DLD1 (cell line): Measurements from ENCODE around the gene CENPS.
"Not testable (repeated sequence)": the region's sequence is repeated elsewhere in the genome, so short reads cannot be mapped to it uniquely, and the experiment has no call there.

Experiments
- in situ Hi-C: cut with HindIII; loops from 2 replicates; pipeline ENCODE4 v1.10.0; 2017; ENCODE audit warnings: low sequenced_read_pairs

CENPS gene

DNA sequence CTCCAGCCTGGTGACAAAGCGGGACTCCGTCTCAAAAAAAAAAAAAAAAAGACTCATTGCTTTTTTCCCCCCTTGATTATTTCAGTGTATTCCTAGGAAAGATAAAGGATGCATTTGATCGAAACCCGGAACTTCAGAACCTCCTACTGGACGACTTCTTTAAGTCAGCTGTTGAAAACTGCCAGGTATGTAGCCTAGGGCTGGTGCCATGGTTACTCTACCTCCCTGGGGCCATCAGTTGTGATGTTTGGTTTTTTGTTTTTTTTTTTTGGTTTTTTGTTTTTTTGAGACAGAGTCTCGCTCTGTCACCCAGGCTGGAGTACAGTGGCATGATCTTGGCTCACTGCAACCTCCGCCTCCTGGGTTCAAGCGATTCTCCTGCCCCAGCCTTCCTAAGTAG, 11.5 kb upstream of the CENPS start:
- in situ Hi-C loops = not testable (repeated sequence)

DNA sequence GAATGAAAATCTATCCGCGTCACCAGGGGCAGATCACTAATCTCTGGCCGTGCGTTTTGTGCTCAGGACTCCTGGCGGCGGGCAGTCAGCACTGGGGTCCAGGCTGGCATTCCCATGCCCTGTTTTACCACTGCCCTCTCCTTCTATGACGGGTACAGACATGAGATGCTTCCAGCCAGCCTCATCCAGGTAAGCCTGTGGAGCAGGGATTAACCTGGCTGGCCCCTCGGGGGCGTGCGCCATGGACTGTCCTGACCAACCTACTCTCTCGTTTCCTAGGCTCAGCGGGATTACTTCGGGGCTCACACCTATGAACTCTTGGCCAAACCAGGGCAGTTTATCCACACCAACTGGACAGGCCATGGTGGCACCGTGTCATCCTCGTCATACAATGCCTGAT, 10.9 kb upstream of the CENPS start:
- in situ Hi-C loops = no loop called here

DNA sequence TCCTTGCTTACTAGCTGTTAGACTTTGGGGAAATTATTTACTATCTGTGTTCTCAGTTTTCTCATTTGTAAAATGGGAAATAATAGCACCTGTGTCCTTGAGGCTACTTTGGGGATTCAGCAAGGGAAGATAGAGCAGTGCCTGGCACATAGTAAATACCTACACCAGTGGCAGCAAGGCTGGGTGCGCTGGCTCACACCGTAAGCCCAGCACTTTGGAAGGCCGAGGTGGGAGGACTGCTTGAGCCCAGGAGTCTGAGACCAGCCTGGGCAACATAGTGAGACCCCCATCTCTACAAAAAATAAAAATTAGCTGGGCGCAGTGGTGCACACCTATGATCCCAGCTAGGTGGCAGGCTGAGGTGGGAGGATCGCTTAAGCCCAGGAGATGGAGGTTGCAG, 8.6 kb upstream of the CENPS start:
- in situ Hi-C loops = no loop called here

DNA sequence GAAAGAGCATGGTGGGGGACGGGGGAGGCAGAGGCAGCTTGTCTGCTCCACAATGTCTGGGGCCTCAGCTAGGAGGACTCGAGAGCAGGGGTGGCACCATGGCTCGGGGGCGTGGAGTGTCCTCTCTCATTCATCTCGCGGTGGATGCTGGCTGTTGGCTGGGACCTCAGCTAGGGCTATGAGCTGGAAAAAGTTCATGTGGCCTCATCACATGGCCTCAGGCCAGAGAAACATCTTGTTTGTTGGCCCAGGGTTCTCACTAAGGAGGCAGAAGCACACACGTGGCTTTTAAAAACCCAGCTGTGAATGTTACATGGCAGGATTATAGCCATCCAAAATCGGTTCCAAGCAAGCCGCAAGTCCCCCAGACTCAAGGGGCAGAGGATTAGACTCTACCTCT, 6.2 kb upstream of the CENPS start:
- in situ Hi-C loops = no loop called here

DNA sequence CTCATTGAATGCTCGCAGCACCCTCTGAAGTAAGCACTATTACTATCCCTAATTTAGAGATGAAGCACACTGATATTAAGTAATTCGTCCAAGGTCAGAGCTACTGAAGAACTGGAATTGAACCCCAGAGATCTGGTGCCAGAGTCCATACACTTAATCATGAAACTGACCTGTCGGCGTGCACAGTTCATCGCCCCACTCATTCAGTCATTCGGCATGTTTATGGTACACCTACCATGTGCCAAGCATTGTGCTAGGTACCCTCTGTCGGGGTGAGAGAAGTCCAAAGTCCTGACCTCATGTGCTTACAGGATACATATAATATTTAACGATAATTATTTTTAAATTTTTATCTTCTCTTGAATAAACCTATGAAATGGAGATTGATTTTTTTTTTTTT, 5.6 kb upstream of the CENPS start:
- in situ Hi-C loops = no loop called here

DNA sequence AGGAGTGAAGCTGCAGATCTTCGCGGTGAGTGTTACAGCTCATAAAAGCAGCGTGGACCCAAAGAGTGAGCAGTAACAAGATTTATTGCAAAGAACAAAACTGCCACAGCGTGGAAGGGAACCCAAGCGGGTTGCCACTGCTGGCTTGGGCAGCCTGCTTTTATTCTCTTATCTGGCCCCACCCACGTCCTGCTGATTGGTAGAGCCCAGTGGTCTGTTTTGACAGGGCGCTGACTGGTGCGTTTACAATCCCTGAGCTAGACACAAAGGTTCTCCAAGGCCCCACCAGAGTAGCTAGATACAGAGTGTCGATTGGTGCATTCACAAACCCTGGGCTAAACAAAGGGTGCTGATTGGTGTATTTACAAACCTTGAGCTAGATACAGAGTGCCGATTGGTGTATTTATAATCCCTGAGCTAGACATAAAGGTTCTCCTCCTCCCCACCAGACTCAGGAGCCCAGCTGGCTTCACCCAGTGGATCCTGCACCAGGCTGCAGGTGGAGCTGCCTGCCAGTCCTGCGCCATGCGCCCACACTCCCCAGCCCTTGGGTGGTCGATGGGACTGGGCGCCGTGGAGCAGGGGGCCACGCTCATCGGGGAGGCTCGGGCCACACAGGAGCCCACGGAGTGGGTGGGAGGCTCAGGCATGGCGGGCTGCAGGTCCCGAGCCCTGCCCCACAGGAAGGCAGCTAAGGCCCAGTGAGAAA, 4.3 kb upstream of the CENPS start:
- in situ Hi-C loops = not testable (repeated sequence)

DNA sequence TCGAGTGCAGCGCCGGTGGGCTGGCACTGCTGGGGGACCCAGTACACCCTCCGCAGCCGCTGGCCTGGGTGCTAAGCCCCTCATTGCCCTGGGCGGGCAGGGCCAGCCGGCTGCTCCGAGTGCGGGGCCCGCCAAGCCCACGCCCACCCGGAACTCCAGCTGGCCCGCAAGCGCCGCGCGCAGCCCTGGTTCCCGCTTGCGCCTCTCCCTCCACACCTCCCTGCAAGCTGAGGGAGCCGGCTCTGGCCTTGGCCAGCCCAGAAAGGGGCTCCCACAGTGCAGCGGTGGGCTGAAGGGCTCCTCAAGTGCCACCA, 3.7 kb upstream of the CENPS start:
- in situ Hi-C loops = not testable (repeated sequence)

DNA sequence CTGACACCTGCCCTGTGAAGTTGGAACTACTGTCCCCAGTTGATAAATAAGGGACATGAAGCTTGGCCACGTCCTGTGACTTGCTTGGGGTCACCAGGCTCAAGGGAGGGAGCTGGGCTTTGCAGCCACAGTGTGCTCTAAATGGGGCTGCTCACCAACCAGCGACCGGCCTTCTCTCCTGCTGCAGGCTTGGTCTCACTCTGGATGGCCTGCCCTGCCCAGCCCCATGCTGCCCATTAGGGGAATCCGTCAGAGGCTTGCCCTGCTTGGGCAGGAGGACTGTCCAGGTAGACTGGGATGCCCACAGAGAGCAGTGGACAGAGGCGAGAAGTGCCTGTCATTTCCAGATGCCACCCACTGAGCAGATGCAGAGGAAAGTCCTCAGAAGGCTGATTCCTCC, 1.2 kb upstream of the CENPS start:
- in situ Hi-C loops = no loop called here

DNA sequence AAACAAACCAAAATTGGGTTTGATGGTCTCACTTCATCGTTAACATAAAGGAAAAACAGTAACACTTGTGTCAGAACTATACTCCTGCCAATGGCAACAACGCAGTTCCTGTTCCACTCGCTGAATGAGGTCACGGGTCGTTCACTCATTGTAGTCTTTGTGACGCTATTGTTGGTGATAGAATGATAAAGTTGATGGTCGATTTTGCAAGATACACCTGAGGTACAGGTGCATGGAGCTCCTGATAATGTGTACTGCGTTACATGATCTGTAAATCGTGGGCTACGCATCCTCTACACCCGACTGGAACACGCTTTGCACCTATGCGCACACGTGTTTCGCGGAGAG, 391 bp upstream of the CENPS start:
- in situ Hi-C loops = no loop called here

DNA sequence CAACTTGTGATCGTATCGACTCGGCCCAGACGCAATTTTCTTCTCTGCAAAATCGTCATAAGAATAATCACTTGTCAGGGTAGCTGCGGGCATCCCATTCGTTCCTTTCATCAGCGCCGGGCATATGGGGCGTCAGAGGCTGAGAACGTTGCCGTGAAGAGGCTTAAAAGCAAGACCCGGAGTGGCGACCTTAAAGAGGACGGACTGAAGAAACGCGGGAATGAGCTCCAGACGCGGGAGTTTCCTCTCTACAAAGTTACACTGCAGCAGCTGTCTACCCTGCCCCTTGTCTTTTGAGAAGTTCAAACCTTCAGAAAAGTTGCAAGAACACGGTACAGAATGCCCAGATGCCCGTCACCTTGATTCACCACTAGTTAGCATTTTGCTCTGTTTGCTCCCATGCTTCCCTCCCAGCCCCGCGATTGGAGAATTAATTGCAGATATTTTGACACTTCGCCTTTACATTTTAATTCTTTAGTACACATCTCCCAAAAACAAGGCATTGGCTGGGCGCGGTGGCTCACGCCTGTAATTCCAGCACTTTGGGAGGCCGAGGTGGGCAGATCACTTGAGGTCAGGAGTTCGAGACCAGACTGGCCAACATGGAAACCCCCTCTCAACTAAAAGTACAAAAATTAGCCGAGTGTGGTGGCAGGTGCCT, 967 bp downstream of the CENPS start:
- in situ Hi-C loops = no loop called here

DNA sequence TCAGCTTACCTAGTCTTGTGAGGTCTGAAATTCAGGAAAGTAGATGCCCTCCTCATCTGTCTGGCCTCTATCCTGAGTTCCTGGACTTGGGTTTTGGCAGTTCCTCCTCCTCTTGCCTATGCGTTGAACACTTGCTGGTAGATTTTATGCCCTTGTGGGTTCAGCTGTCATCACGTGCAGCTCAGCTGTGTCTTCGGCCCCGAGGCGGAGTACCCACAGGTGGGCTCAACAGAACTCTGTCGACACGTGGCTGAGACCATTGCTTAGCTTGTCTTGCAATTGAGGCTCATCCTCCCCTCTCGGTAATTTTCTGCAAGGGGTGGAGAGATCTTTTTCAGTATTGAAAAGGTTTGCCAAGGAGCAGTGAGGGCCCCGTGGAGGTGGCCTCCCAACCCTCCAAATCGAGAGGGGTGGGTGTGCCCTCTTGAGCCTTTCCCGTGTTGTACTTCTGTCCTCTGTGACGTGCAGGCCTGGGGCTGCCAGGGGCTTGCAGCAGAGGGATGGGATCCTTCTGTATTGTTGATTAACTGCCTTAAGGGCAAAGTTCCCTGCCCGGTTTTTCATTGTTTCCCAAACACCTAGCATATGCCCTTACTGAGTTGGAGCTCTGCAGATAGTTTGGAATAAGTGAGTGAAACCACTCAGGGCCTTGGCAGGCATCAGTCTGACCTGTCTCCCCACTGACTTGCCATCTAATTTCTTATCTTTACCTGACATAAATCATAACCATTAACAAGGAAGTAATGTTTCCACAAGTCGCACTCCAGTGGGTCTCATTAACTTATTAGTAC, 2.9 kb downstream of the CENPS start:
- in situ Hi-C loops = no loop called here

DNA sequence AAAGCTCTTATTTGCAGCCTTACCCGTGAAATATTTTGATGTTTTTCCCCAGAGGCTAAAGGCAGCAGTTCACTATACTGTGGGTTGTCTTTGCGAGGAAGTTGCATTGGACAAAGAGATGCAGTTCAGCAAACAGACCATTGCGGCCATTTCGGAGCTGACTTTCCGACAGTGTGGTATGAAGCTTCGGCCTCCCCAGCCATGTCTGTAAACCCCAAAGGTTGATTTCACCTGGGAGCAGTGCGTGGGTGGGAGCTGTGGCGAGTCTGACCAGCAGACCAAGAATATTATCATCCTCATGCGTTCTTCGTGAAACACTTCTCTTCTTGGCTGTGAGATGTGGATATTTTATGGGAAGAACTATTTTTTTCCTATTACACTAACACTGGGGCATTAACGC, 3.6 kb downstream of the CENPS start:
- in situ Hi-C loops = no loop called here

DNA sequence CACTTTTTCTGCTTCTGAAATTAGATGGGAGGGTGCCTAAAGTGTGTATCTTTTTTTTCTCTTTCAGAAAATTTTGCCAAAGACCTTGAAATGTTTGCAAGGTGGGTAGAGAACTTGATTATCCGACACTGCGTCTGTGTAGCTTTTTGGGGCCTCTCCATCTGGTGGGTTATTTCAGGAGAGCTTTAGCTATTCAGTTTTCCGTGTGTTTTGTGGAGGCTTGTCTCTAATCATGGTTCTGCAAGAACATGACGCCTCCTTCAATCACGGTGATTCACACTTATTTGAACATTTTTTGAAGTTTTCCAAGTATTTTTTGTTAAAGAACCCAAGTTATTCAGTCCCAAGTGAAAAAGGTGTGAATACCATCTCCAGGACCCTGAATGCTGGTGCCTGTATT, 4.4 kb downstream of the CENPS start:
- in situ Hi-C loops = no loop called here

DNA sequence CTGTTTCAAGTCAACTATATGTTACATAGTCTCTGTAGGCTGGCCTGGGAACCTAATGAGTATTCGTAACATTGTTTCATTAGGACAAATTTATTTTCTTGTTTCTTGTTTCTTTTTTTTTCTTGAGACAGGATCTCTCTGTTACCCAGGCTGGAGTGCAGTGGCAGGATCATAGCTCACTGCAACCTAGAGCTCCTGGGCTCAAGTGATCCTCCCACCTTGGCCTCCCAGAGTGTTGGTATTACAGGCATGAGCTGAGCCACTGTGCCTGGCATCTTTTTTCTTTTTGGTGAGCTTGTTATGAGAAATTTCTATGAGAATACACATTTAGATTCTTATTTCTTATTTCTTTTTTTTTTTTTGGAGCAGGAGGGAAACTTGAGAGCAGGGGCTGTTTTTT, 6.8 kb downstream of the CENPS start:
- in situ Hi-C loops = no loop called here

DNA sequence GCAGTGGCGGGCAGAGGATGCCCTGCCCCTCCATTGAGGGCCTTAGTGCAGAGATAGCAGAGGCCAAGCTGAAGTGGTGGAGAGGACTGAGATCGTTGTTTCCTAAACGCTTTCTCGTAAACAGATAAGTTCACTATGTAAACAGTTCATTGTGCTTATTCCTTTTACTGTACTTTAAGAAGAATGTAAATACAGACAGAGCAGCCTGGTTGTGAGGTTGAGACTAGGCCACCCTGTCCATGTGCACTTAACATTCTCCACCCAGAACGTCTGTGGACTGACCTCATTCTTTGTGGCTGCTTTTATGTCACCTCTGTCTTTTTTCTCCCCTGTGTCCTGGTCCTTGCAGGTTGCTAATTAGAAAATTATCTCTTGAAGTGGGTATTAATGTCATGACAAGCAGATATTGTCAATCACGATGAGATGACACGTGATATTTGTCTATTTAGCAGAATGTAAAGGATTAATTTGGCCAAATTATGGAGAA, 8.5 kb downstream of the CENPS start:
- in situ Hi-C loops = no loop called here

DNA sequence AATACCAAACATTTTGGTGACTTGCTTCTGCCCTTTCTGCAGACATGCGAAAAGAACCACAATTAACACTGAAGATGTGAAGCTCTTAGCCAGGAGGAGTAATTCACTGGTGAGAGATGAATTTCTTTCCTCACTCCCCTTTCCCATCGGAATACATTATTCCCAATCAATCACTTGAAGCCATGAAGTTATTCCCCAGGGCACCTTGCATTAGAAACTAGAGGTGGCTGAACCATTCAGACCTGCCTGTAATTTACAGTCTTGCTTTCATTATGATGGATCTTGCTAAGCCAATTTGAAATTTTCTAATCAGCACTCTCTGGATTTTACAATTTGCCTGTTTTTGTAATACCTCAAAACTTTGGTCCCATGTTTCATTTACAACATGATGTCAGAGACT, 10.1 kb downstream of the CENPS start:
- in situ Hi-C loops = no loop called here

DNA sequence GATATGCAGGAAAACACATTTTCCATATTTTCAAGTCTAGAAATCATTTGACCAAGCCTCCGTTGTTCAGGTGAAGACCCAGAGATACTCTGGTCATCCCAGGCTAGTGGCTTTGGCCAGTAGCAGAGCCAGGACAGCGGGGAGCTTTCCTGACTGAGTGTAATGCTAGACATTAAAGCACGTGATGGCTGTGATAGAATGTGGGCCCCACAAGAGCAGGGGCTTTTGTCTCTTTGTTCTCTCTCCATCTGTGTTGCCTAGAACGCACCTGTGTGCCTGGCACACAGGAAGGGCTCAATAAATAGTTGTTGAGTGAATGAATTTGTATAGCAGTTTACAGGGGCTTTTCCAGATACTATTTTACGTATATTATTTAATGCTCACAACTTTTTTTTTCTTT, 10.6 kb downstream of the CENPS start:
- in situ Hi-C loops = no loop called here

DNA sequence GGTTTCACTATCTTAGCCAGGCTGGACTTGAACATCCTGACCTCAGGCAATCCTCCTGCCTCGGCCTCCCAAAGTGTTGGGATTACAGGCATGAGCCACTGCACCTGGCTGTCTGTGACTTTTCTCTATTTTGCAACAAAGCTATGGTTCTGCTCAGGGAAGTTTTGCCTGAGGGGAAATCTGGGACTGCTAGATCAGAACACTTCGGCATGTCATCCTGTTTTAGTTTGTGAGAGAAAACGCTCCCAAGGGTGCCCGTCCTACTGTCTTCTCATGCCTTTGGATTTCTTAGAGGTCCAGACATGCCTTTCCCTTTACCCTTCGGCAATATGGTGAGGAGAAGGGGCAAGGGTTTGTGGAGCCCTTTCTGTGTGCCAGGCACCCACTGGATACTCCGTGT, 14.0 kb downstream of the CENPS start:
- in situ Hi-C loops = no loop called here

DNA sequence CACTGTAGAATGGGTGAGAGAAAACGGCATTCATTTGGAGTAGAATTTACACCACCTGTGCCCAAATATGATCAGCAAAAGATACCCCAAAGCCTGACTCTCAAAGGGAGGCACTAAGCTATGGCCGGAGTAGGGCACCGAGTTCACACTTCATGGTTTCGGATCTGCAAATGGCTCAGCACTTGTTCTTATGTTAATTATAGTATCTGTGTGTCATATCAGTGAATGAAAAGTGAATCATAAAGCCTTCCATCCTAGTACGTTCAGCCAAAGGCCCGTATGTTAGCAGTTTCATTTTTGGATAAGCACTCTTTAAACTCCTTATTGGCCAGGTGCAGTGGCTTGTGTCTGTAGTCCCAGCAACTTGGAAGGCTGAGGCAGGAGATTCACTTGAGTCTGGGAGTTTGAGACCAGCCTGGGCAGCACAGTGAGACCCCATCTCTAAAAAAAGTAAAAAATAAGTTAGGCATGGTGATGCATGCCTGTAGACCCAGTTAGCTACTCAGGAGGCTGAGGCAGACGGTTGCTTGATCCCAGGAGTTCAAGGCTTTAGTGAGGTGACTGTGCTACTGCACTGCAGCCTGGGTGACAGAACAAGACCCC, 14.7 kb downstream of the CENPS start:
- in situ Hi-C loops = no loop called here

DNA sequence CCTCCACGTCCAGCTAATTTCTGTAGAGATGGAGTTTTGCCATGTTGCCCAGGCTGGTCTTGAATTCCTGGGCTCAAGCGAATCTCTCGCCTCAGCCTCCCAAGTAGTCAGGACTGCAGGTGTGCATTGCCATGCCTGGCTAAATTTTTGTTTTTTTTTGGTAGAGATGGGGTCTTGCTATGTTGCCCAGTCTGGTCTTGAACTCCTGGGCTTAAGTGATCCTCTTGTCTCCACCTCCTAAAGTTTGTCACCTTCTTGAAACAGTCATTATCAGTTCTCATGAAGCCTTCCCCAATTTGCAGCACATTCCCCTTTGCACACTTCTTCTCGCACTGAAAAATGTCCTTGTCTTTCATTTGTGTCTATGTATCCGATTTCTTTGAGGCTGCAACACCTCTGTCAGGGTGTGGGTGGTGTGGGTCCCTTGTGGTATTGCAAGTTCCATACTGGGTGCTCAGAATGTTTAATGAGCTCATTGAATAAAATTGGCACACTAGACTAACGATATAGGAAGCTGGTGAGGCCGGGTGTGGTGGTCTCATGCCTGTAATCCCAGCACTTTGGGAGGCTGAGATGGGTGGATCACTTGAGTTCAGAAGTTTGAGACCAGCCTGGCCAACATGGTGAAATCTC, 16.7 kb downstream of the CENPS start:
- in situ Hi-C loops = no loop called here

DNA sequence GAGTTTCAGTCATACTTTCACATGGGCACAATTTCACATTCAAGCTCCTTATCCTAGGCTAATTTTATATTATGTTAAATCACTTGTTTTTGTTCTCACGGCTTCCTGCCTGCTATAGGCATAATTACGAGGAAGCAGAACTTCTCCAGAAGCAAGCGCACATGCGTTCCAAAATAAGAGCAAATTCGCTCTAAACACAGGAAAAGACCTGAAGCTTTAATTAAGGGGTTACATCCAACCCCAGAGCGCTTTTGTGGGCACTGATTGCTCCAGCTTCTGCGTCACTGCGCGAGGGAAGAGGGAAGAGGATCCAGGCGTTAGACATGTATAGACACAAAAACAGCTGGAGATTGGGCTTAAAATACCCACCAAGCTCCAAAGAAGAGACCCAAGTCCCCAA, 19.5 kb downstream of the CENPS start, which contains the start of gene CORT:
Gene CORT, plus strand, starts transcription at position 281 of the 400 bp plus-strand sequence. CDS start 193 bp downstream, outside the sequence.
- in situ Hi-C loops = loop anchor here (5.0 kb wide), 1 partner anchor 43 kb away; no protein-coding TSS in a partner anchor
